K562 (cell line): Measurements from ENCODE around the gene PRKAG1. TPM values are rescaled to one million over a fixed set of nuclear protein-coding genes. Genes with fewer than 3 reads are reported as not detected.

Experiments used
- ATAC-seq: fragments of 200-7000 bp; cut with Tn5 transposase; 3 replicates; pipeline ENCODE4 v1.9.1; 2020; ENCODE audit warnings: moderate library complexity
- BruUV-seq: library from RNA; stranded (reverse); fragments of 400-500 nt; replicated peaks from 2 replicates; lab custom pipeline; 2021; lab: Mats Ljungman, UMichigan
- CTCF ChIA-PET: fragments of 300-600 bp; formaldehyde crosslinking; extraction: SDS; loops from one replicate; lab custom pipeline; 2021; ENCODE audit warnings: low intra/inter-chr PET ratio; lab: Yijun Ruan, JAX
- POLR2A ChIA-PET: fragments of 300-600, 350-650 bp; sonication (Branson Sonifier 250); formaldehyde crosslinking; extraction: SDS; loops from one replicate; lab custom pipeline; 2021; ENCODE audit warnings: antibody characterized with exemption, inconsistent platforms; lab: Yijun Ruan, JAX
- DNase-seq, 4 experiments: peaks; one replicate each; pipeline versions ENCODE4 v3.0.0 to v3.0.0-alpha.2; 2011 to 2018; ENCODE audit warnings: low spot score in 3 of 4, mixed read lengths in 3 of 4; ENCODE audit errors: extremely low read depth in 1 of 4
- FAIRE-seq: peaks from 2 replicates; lab custom pipeline; 2011; peaks lifted over from hg19 to GRCh38; lab: Jason Lieb, UNC
- H2AFZ ChIP-seq: 2 replicates; pipeline ENCODE4 v1.6.0; 2011; ENCODE audit warnings: low read depth, low read length, control low read depth, inconsistent platforms
- H3K27ac ChIP-seq: fragments of 200-600 bp; 3 replicates; pipeline ENCODE4 v1.8.0; 2011; ENCODE audit warnings: low read depth, mild to moderate bottlenecking, control low read depth, inconsistent platforms, low read length, moderate library complexity, mixed read lengths; ENCODE audit errors: extremely low read depth
- H3K27me3 ChIP-seq, 2 experiments: fragments of 300-600 bp in 1 of 2; 2 replicates in 1 of 2; 3 replicates in 1 of 2; pipeline versions ENCODE4 v1.6.0 to v1.8.0; 2011; ENCODE audit warnings: inconsistent platforms in 2 of 2, low read length in 2 of 2, mild to moderate bottlenecking in 1 of 2, mixed read lengths in 1 of 2, moderate library complexity in 1 of 2; ENCODE audit not compliant: control insufficient read depth in 2 of 2, insufficient read depth in 2 of 2
- H3K36me3 ChIP-seq: fragments of 300-600 bp; 3 replicates; pipeline ENCODE4 v1.8.0; 2011; ENCODE audit warnings: mild to moderate bottlenecking, low read length, inconsistent platforms; ENCODE audit not compliant: control insufficient read depth, insufficient read depth
- H3K4me1 ChIP-seq, 2 experiments: fragments of 200-600 bp in 1 of 2; replicated peaks in 1 of 2; 2 replicates in 1 of 2; 3 replicates in 1 of 2; pipeline versions ENCODE4 v1.5.1 to v1.8.0; 2011; ENCODE audit warnings: inconsistent platforms in 2 of 2, low read length in 2 of 2, mild to moderate bottlenecking in 1 of 2, mixed read lengths in 1 of 2, moderate library complexity in 1 of 2; ENCODE audit not compliant: control insufficient read depth in 2 of 2, insufficient read depth in 2 of 2
- H3K4me2 ChIP-seq: 2 replicates; pipeline ENCODE4 v1.6.1; 2011; ENCODE audit warnings: low read length, control low read depth, inconsistent platforms, mixed read lengths; ENCODE audit not compliant: insufficient read depth
- H3K4me3 ChIP-seq: fragments of 200-600 bp; sonication (generic), shearing (Covaris generic); 2 replicates; pipeline ENCODE4 v1.5.1; 2016; ENCODE audit warnings: control low read depth, inconsistent platforms
- H3K79me2 ChIP-seq: fragments of 200-600 bp; 3 replicates; pipeline ENCODE4 v1.8.0; 2011; ENCODE audit warnings: low read length, inconsistent platforms; ENCODE audit not compliant: control insufficient read depth, insufficient read depth
- H3K9ac ChIP-seq, 2 experiments: 2 replicates each; pipeline versions ENCODE4 v1.6.0 to v1.6.1; 2011; ENCODE audit warnings: low read depth in 2 of 2, low read length in 2 of 2, control low read depth in 1 of 2, inconsistent platforms in 1 of 2, mild to moderate bottlenecking in 1 of 2, mixed read lengths in 1 of 2; ENCODE audit not compliant: insufficient read depth in 1 of 2
- H3K9me1 ChIP-seq: one replicate; pipeline ENCODE4 v1.6.0; 2011; ENCODE audit warnings: inconsistent platforms, mild to moderate bottlenecking, low read length, moderate library complexity; ENCODE audit not compliant: control insufficient read depth, insufficient read depth
- H3K9me3 ChIP-seq: replicated peaks from 2 replicates; pipeline ENCODE4 v1.5.1; 2011; ENCODE audit warnings: low read depth, low read length, inconsistent platforms; ENCODE audit not compliant: control insufficient read depth, insufficient read depth
- H4K20me1 ChIP-seq: replicated peaks from 2 replicates; pipeline ENCODE4 v1.6.1; 2011; ENCODE audit warnings: low read length, inconsistent platforms, mixed read lengths; ENCODE audit not compliant: control insufficient read depth, insufficient read depth
- ATF1 ChIP-seq, 2 experiments: fragments of 450-650 bp in 1 of 2; IDR thresholded peaks; 2 replicates each; pipeline ENCODE4 v1.6.1; 2016; ENCODE audit warnings: missing compliant biosample characterization in 1 of 2, missing genetic modification characterization in 1 of 2
- CBFA2T3 ChIP-seq: fragments of 450-650 bp; IDR thresholded peaks from 2 replicates; pipeline ENCODE4 v1.6.1; 2017
- CTCFL ChIP-seq: IDR thresholded peaks from 2 replicates; pipeline ENCODE4 v1.6.1; 2011; ENCODE audit warnings: borderline replicate concordance, low read depth, mild to moderate bottlenecking, moderate library complexity, low read length; ENCODE audit not compliant: insufficient read depth, poor library complexity, severe bottlenecking
- DACH1 ChIP-seq: fragments of 450-650 bp; IDR thresholded peaks from 2 replicates; pipeline ENCODE4 v1.6.1; 2018; ENCODE audit not compliant: partially characterized antibody
- E2F6 ChIP-seq, 2 experiments: IDR thresholded peaks; 2 replicates each; pipeline ENCODE4 v1.6.1; 2011; ENCODE audit warnings: borderline replicate concordance in 1 of 2, control low read depth in 1 of 2, low read depth in 1 of 2, low read length in 1 of 2, mild to moderate bottlenecking in 1 of 2, mixed read lengths in 1 of 2, moderate library complexity in 1 of 2; ENCODE audit not compliant: insufficient read depth in 1 of 2, insufficient read length in 1 of 2, poor library complexity in 1 of 2, severe bottlenecking in 1 of 2; ENCODE audit errors: extremely low read depth in 1 of 2
- RAD21 ChIP-seq, 2 experiments: fragments of 250-450 bp in 1 of 2; fragments of 450-650 bp in 1 of 2; sonication (Bioruptor Pico) in 1 of 2; formaldehyde crosslinking in 1 of 2; IDR thresholded peaks in 1 of 2; conservative IDR thresholded peaks in 1 of 2; 2 replicates each; pipeline versions ENCODE4 v1.4.0 to v1.8.0; 2020 to 2022; ENCODE audit warnings: mild to moderate bottlenecking in 2 of 2, moderate library complexity in 1 of 2
- SAFB ChIP-seq: fragments of 200-400 bp; formaldehyde crosslinking; IDR thresholded peaks from 2 replicates; pipeline ENCODE4 v1.6.1; 2017; ENCODE audit warnings: low read depth, low read length, borderline replicate concordance
- SMC3 ChIP-seq: conservative IDR thresholded peaks from 2 replicates; pipeline ENCODE4 v1.6.1; 2011; ENCODE audit warnings: low read depth, low read length, improper control_type of control experiment; ENCODE audit not compliant: insufficient read depth
- WGBS: fragments of 100-300 bp; shearing (Covaris generic); methylation state at CpG from one replicate; pipeline ENCODE4 v1.1.6; 2016; ENCODE audit warnings: low coverage, mixed read lengths; ENCODE audit not compliant: insufficient coverage; ENCODE audit errors: missing lambda C conversion rate; 5-methylcytosine and 5-hydroxymethylcytosine counted together
- in situ Hi-C: fragments of 300-500 bp; cut with MboI; formaldehyde crosslinking; loops from 4 replicates; pipeline ENCODE4 v1.15.0; 2018; ENCODE audit warnings: inconsistent platforms, mixed read lengths
- intact Hi-C: fragments of 100-400 bp; cut with micrococcal nuclease; formaldehyde crosslinking; loops from 2 replicates; pipeline ENCODE4 v1.14.2; 2022
- polyA plus RNA-seq, 8 experiments: library from polyadenylated mRNA; depleted of rRNA in 4 of 8; stranded (reverse) in 5 of 8; unstranded in 3 of 8; fragments of >200 nt; fragmentation: Nextera tagmentation in 2 of 8; fragmentation: Illumina TruSeq in 1 of 8; extraction: Ambion mirVana in 2 of 8; extraction: Trizol in 1 of 8; gene quantifications; 2 replicates each; pipeline versions ENCODE4 v1.2.1 to v1.2.3, GENCODE V29; 2011 to 2014; ENCODE audit warnings: inconsistent platforms in 1 of 8, missing spikeins in 1 of 8
- total RNA-seq, 7 experiments: library from RNA; depleted of rRNA in 6 of 7; stranded (reverse); fragments of >200 nt in 6 of 7; fragmentation: Illumina TruSeq in 2 of 7; extraction: Trizol in 2 of 7; gene quantifications; 2 replicates each; pipeline versions ENCODE4 v1.2.1 to v1.2.3, GENCODE V29; 2011 to 2021; ENCODE audit warnings: low replicate concordance in 1 of 7

PRKAG1 gene
- total and polyA plus RNA-seq, 9 of the 15 experiments (the other 6 are each of a cell fraction or from before 2014, with no cell fraction given) = 51.1 to 126 (median 79.1) TPM

- H3K4me3 ChIP-seq = no peak overlapping the region
- intact Hi-C loops = loop anchor here (10.0 kb wide), 1 partner anchor 367 kb away; the partner anchor contains the start of gene DNAJC22
- peak; percentile 68 for TF ChIP-seq CBFA2T3
- TF ChIP-seq RAD21 (CRISPR knock-in tag; conservative IDR thresholded peaks at IDR 0.05 in 1 of 2, IDR thresholded peaks at IDR 0.05 in 1 of 2) = peak; percentile 18 to 52; a peak in 3 of 4 replicates
- no peak for TF ChIP-seq ATF1 (CRISPR knock-in tag; IDR thresholded peaks at IDR 0.05)
- peak; percentile 30 for TF ChIP-seq ATF1 (tag; IDR thresholded peaks at IDR 0.05)
- TF ChIP-seq SAFB = peak; percentile 75
- peak; percentile 59 for TF ChIP-seq DACH1
- TF ChIP-seq CTCFL = peak; percentile 94
- peak; percentile 40; the same call in 1 of the 2 replicates for TF ChIP-seq SMC3
- TF ChIP-seq E2F6 (IDR thresholded peaks at IDR 0.05; ENCODE audit: borderline replicate concordance in 1 of 2, extremely low read depth in 1 of 2, insufficient read depth in 1 of 2, insufficient read length in 1 of 2, low read depth in 1 of 2, low read length in 1 of 2, poor library complexity in 1 of 2, severe bottlenecking in 1 of 2) = peak; percentile 82 to 95
These were observed 41.0 kb downstream of the PRKAG1 start for GRCh38 chr12:48977290-48978281.

More at GRCh38 chr12:48977290-48978281, 41.0 kb downstream of the PRKAG1 start:
- in situ Hi-C loops = no loop called here
- FAIRE-seq (no peak), DNase-seq (peak; percentile 79 to 89 (median 86)), ATAC-seq (peak; percentile 89)
- no peaks in the 10 kb centered on the region for H3K79me2 ChIP-seq
- H3K9me1 ChIP-seq = peaks cover 3% of the 10 kb centered on the region
- peak overlapping the region; percentile 9; the same call in 1 of the 2 replicates for H3K4me2 ChIP-seq
- CTCF ChIA-PET = interaction anchor here (0.5 to 1.2 kb wide), 6 partner anchors 11 to 304 kb away, joined by 3 to 5 read pairs (median 4); no protein-coding TSS in a partner anchor
- no peaks in the 10 kb centered on the region for H3K36me3 ChIP-seq
- H3K27me3 ChIP-seq = peaks cover 42 to 49% of the 10 kb centered on the region in 2 experiments; a peak in 4 of 5 replicates
- POLR2A ChIA-PET = interaction anchor here (0.5 to 1.0 kb wide), 3 partner anchors 34 to 297 kb away, joined by 3 read pairs; no protein-coding TSS in a partner anchor
- no peaks in the 10 kb centered on the region for H3K9me3 ChIP-seq
- 0 out of 4 replicates have a peak overlapping the region, but pooled peaks of 1 of the 2 experiments have one; percentile 17 for H3K9ac ChIP-seq
- 18% methylated on average over 31 of the region's 50 CpGs for WGBS
- H2AFZ ChIP-seq = peak overlapping the region; percentile 51
- H3K27ac ChIP-seq = no peak overlapping the region
- peaks cover 10 to 56% of the 10 kb centered on the region in 2 experiments; a peak in 4 of 5 replicates for H3K4me1 ChIP-seq
- no peaks in the 10 kb centered on the region; the same call in none of the 2 replicates for H4K20me1 ChIP-seq
- BruUV-seq = no TSS peak
